ENCODE data around the gene SH3GLB2.

- TF ChIP-seq CTCF (conservative IDR thresholded peaks at IDR 0.05) (no peak), EZH2 (IDR thresholded peaks at IDR 0.05; ENCODE audit: low read depth) (no peak)
These were observed 34.9 kb upstream of the SH3GLB2 start for GRCh38 chr9:129063061-129063460.

Data from PC-9 (cell line).